GM12872 (cell line): ENCODE measurements around the gene HS1BP3.

Experiments
- CTCF ChIP-seq: IDR thresholded peaks from 3 replicates; pipeline ENCODE4 v1.5.1; 2011; ENCODE audit warnings: low read depth, mild to moderate bottlenecking, low read length, moderate library complexity; ENCODE audit not compliant: insufficient read depth

HS1BP3 gene

GRCh38 chr2:20616341-20616871 lies 34.5 kb downstream of the HS1BP3 start:
- TF ChIP-seq CTCF, result no peak

- TF ChIP-seq CTCF, result no peak
Measured at GRCh38 chr2:20615466-20616241, 35.2 kb downstream of the HS1BP3 start.

- no peak for TF ChIP-seq CTCF
Measured at GRCh38 chr2:20615068-20615465, 35.8 kb downstream of the HS1BP3 start.

- TF ChIP-seq CTCF, result no peak
Measured at GRCh38 chr2:20614201-20615067, 36.5 kb downstream of the HS1BP3 start.

GRCh38 chr2:20612925-20613916 lies 37.7 kb downstream of the HS1BP3 start:
- no peak for TF ChIP-seq CTCF

- TF ChIP-seq CTCF, result no peak
Measured at GRCh38 chr2:20611844-20612356, 39.0 kb downstream of the HS1BP3 start.
